ENCODE data around the gene KIAA0319L.
A peak's percentile ranks its signal among the peaks of the same experiment; 100 is the strongest.

KIAA0319L gene

DNA sequence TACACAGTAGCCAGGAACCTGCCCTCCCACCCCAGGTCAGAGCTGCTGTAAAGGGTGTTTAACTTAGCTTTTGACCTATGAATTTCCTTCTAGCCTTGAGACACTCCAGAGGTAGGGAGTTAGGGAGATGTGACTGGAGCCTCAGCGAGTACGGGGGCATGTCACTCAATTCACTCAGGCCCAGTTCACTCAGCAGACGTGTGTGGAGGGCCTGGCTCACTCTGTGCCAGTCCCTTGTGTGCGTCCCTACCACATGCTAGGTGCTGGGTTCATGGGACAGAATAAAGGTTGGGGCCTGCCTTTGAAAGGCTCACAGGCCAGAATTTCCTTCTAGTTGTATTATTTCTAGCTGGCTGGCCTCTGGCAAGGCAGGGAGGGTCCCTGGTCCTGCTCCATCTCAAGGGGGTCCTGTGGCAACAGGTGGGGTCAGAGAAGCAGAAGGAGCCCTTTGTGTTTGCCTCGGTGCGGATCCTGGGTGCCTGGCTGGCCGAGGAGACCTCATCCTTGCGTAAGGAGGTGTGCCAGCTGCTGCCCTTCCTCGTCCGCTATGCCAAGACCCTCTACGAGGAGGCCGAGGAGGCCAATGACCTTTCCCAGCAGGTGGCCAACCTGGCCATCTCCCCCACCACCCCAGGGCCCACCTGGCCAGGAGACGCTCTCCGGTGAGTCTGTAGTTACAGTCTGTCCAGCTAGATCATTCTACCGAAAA is 4.9 kb upstream of the KIAA0319L start:
- no peak for DNase-seq

DNA sequence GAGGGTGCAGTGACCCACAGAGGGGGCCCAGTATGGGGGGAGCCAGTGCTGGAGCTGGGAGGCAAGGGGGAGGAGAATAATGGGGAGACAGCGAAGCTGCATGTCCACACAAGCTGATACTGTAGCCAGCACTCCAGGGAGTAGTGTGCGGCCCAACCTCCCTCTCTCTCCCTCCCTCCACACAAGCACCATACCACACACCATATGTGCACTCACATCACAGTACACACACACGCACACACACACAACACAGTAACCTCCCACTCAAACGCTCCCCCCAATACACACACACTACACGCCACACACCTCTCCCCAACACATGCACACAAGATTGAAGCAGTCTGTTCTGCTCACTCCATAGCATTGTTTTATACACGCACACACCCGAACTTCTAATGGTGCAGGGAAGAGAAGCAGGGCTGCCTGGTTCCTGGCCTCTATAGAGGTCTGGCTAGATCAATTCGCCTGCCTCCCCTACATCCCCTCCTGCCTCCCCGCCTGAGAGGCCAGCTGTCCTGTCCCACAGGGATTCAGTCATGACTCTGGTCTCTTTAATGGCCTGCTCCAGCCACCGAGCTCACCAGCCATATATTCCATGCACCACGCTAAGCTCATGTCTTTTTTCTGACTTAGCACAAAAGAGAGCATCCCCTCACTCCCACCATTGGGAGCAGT is 4.2 kb upstream of the KIAA0319L start:
- DNase-seq = no peak

DNA sequence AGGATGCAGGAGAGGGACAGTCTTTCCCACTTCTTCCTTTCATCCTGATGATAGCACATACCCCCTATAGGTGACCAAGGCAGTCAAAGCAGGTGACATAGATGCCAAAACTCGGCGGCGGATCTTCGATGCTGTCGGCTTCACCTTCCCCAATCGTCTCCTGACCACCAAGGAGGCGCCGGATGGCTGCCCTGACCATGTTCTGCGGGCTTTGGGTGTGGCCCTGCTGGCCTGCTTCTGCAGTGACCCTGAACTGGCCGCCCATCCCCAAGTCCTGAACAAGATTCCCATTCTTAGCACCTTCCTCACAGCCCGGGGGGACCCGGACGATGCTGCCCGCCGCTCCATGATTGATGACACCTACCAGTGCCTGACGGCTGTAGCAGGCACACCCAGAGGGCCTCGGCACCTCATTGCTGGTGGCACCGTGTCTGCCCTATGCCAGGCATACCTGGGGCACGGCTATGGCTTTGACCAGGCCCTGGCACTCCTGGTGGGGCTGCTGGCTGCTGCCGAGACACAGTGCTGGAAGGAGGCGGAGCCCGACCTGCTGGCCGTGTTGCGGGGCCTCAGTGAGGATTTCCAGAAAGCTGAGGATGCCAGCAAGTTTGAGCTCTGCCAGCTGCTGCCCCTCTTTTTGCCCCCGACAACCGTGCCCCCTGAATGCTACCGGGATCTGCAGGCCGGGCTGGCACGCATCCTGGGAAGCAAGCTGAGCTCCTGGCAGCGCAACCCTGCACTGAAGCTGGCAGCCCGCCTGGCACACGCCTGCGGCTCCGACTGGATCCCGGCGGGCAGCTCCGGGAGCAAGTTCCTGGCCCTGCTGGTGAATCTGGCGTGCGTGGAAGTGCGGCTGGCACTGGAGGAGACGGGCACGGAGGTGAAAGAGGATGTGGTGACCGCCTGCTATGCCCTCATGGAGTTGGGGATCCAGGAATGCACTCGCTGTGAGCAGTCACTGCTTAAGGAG is 3.3 kb upstream of the KIAA0319L start:
- no peak for DNase-seq

DNA sequence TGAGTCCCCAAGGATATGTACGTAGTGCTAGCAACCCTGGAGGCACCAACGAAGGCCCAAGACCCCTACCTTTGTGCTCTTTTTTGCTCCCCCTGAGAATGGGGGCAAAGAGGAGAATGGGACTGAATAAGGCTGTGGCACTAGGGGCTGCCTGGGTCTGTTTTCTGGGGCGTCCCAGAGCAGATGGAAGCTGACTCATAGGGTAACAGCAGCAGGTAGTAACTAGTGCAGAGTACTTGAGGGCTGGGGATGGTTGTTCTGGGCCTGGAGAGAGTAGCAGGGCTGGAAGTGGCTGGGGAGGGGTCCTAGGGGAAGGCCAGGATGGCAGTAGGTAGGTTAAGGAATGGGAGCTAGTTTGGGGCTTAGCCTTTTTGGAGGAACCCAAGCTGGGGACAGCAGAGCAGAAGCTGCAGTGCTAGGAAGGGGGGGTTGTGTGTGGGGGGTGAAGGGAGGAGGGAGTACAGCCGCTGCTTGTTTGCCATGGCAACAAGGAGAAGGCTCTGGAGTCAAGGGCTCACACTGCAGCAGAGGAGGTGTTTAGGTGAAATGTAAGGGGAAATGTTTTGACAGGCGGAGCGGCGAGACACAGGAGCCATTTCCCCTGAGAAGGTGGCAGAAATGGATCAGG is 2.2 kb upstream of the KIAA0319L start:
- DNase-seq = no peak

DNA sequence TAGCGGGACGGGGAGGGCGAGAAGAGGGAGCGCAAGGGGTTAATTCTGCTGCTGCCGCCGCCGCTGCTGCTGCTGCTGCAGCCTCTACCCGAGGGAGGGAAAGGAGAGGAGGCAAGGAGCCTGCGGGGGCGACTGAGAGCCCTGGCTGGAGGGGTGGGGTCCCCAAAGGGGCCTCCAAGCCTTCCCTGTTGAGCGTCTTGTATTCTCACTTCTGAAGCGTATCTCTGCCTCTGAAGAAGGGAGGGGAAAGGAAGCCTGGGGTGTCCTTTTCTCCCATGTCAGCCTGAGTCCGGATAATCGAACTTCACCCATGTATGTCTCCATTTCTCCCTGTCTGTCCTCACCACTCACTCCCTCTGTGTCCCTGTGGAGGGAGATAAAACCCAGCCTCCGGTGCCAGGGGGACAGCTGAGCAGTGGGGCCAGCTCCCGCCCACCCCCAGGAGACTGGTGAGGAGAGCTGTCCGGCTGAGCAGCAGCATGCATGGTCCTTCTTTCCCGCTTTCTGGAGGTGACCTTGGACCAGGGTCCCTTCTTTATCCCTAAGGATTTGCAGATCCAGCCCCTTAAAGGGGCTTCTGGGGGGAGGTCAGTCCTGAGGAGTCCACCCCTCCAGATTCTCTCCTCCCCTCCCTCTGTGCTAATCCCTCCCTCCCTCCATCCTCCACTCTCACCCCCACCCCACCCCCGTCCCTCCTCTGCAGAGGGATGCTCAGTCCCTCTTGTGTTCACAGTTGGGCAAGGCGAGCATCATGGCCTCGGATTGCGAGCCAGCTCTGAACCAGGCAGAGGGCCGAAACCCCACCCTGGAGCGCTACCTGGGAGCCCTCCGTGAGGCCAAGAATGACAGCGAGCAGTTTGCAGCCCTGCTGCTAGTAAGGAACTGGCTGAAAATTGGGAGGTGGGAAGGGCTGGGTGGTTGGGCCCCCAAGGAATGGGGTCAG is 1.4 kb upstream of the KIAA0319L start:
- no peak for DNase-seq

DNA sequence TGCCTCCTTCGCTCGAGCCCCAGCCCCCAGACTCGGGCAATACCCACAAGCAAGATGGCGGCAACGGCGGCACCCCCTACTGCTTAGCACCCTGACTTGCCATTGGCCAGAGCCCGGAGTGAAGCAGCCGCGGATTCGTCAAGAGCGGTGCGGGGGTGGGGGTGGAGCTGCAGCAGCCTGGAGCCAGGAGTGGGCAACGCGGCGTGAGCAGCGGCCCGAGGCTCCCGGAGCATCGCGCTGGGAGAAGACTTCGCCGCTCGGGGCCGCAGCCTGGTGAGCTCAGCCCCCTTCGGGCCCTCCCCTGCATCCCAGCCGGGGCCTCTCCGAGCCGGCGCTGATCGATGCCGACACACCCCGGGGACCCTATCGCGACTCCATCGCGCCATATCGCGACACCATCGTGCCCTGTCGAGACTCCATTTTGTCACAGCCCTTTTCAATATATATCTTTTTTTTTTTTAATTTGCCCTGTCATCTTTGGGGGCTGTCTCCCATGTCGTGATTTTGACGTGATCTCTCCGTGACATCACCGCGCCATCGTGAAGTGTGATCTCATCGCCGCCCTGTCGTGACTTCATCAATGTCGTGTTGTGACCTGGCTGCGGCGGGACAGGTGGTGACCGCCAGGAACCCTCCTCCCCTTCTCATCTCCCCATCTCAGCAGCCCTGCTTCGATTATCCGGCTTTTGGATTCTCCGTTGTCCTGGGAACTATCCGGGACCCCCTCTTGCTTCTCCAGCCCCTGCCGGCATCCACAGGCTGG is 589 bp upstream of the KIAA0319L start, which contains the start of gene NCDN:
NCDN (plus strand) TSS at position 189 of the 763 bp plus-strand sequence; CDS start at position 581, 392 bp downstream.
- peak; percentile 90 for DNase-seq

DNA sequence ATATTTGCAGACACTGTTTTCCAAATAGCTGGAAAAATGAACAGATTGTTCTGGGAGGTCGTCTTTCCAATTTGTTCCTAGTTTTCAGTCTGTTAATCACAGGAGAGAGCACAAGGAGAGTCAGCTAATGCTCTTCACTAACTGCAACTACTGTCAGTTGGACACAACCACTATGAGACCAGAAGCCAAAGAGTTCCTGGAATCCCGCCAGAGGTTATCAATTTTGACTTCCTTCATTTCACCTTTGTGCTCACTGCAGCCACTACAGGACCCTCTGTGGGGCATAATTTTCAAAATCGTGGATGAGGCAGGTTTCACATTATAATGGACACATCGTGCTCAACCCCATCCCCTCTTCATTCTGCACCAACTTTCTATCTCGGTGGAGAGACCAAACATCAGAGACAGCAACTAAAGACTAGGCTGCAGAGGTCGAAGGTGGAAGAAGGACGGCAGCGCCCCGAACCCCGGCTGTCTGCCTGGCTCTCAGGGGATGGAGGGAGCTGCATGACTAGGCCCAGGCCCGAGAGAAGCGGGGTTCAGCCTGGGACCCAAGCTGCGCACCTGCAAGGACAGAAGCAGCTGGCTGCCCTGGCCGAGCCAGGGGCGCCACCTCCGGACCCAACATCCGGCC is 602 bp downstream of the KIAA0319L start:
- peak; percentile 59 for DNase-seq

DNA sequence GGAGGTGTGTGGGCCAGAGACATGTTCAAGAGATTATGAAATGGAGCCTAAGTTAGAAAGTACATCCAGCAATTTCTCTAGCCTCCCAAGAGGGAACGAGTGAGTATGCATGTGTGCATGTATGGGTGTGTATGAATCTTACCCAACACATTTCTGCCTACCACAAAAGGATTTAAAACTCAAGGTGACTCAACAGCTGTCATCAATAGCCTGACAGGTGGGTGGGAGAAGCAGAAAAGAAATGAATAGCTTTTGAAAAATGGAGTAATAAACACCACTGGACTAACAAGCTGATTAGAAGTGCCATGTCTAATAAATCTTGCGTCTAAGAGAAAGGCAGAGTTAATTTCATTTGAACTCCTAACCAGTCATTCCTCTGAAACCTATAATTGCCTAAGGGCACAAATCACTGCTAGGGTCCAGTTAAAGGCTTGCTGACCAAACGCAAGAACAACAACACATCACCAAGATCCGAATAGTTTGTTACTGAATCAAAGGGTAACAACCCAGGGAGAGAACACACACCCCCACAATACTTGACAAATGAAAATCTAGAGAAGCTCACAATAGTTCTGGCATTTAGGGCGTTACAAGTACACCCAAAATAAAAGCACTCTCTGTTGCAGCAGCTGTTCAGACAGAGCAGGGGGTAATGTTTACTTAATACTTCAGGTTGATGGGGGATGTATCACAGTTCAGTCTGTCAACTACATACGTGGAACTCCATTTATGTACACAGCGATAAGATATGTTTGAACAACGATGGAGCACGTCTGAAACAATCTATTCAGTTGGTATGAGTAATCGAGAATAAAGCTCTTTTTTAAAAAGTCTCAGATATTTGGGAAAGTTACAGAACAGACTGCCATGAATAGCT is 1.4 kb downstream of the KIAA0319L start:
- DNase-seq = peak; percentile 89

DNA sequence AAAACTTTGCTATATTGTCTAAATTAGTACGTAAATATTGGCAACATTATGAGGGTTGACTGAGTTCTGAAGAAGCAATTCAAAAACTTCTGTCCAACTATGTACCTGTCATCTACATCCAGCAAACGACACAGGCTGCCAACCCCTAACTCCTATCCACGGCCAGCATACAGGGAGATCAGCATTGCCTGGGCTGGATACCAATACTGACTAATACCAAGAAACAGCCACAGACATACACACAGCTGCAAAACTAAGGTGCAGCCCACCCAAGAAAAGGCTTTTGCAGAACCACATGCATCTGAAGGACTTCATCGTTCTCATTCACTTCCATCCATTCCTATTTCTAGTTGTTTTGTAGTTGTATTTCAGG is 2.0 kb downstream of the KIAA0319L start:
- DNase-seq = no peak

DNA sequence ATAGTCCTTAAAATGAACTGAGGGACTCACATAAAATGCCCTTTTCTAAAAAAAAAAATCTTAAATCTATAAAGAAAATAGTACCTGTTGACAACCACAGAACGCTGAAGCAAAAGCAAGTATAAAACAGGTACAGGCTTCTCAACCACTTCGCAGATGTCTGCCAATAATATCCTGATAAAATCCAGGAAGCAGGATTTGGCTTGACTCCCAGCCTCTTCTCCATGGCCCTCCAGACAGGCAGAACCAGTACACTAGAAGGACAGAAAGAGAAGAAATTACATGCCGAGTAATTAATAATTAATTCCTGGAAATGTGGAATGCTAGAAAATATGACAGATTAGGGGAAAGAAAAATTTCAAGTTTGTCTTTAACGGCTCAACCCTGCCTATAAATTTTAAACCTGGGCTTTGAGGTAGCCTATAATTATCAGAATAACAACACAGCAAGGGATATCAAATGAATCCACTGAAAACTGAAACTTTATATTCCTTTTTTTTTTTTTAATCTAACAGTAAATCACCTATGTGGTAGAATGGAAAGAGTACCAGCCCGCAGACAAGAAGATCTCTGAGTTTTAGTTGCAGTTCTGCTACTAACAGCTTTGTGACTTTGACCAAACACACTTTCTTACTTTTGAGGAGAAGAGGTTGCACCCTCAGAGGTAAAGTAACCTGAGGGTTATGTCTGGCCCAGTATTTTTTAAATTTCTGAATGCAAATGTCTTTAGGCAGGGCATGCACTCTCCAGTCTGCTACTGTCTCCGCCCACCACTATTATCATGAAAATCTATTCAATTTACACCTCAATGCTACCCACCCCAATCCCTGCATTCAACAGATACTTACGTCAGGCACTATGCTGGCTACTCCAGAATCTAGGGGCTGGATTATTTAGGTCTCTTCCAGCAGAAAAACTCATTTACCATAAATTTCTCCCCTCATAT is 2.7 kb downstream of the KIAA0319L start:
- no peak for DNase-seq

DNA sequence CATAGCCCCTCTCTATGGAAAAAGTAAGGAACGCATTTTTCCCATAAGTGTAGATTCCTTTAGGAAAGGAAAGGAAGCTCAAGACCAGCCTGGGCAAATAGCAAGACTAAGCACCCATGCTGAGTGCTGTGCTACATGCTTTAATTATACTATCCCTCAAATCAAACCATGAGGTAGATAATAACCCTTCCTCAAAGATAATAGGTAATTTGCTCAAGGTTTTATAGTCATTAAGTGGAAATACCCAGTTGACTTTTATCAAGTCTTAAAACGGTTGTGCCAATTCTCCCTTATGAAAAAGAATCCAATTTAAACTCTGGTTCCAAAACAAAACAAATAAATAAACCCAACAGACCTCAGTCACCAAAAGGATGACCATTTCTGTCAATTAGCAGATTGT is 3.4 kb downstream of the KIAA0319L start:
- DNase-seq = no peak

DNA sequence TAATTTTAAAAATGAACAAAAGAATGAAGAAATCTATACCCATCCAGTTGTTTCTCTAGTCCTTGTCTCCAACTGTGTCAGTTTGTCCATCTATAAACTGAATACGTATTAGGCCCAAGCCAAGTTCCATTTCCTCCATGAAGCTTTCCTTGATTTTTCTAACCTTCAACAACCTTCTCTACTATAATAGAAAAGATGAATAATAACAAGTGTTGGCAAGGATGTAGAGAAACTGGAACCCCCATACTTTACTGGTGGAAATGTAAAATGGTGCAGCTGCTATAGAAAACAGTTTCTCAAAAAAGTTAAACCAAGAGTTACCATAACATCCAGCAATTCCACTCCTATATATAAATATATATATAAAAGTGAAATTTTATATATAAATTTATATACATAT is 10.6 kb downstream of the KIAA0319L start:
- no peak for DNase-seq

DNA sequence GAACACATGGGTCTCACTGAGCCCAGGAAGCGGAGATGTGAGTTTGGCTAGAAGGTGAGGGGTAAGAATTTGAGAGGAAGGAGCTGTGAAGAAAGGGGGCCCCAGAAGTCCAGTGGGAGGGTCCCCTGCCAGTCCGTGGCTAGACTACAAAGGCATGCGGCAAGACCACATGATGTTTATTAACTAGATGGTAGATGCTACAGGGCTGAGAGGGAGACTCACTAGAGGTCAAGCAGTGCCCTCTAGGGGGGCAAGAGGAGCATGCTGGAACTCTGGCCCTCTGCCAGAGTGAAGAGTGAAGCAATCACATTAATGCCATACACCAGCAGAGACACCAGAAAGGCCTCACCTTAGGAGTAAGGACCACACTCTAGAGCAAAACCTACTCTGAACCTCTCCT is 12.2 kb downstream of the KIAA0319L start:
- DNase-seq = no peak

DNA sequence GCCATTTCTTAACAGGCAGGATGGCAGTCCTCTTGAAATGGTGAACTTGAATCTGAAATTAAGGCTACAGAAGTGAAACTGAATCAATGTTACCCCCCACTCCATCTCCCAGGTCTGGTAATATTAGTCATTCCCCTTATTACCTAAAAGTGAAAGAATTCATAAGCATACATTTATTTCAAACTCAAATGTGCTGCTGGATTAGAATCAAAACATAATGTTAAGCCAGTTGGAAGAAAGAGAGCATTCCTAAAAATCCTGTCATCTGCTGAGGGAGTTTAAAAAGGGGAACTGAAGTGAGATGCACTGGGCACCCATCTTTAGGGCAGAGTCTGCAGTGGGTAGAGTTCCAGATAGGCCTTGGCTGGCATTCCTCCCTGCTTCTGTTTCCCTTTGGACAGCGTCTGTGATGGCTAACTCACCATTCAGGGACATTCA is 17.4 kb downstream of the KIAA0319L start:
- DNase-seq = no peak

DNA sequence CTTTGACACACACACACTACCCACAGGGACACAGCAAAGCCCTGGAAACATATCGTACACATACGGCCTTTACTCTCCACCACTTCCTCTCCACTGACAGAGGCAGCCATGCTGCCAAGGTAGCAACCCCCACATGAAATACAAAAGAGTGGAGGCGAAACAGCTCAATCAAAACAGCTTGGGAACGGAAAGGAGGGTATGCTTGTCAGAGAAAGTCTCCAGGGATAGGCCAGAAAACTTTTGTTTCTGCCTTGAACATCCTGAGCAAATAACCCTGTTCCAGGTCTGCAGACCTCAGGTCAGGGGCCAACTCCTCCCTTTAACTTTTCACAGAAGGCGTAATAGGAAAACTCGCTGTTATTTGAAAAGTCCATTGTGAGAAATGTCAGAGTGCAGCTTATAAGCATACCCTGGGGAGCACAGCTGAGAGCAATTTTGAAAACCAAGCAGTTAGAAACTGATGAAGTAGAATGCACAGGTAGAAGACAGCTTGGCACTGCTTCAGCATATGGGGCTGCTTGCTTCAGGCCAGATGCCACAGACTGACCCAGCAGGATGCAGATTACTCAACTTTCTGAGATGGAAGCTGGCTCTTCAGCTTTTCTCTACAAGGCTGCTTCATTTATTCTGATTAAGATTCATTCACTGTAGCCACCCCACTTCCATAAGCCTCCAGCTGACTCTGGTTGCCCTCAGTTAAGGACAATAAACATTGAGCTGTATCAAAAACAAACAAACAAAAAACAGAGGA is 18.0 kb downstream of the KIAA0319L start:
- no peak for DNase-seq

DNA sequence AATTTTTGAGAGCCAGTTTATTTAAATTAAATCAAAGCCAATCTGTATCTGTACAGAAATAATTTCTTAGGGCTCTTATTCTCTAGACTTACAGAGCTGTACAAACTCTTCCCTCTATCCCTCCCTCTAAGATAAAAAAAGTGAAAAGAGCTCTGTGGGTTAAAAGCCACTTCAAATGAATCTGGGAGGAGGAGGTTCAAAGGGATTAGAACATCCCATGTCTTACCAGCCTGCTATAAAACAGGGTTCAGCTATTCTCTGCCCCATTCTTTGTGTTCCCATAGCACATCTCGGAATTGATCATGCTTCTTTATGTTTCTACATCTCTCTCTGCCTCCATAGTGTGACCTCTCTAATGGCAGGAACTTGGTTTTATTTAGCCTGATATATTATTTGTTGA is 19.4 kb downstream of the KIAA0319L start:
- no peak for DNase-seq

DNA sequence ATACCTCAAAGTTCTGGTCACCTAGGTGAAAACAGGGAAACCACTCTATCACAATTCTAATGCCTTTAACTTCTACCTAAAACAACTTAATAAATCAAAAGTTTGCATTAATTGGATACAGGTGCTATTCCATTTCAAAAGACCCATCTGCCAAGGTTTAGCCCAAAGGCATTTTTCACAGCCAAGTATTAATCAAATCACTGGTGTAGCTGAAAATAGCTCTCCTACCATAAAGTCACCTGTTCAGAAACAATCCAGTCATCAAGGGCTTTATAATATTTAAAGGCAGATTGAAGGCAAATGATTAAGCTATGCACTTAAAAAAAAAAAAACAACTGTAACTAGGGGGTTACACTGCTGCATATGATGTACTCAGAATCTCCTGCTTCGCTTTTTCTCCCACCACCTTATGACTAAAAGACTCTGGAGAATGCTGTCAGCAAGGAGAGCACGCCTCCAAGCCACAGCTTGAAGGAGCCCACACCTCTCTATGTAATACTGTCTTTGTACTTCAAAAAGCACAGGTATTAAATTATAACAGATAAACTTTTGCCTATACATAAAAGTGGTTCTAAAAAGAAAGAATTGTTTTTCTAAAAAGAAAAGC is 20.5 kb downstream of the KIAA0319L start:
- DNase-seq = no peak

All from SHP77 treated with DMSO at 0.1 percent for 48 hours (cell line).